ENCODE data around the gene GAS2L3.
A peak's percentile ranks its signal among the peaks of the same experiment; 100 is the strongest.
"Not testable (repeated sequence)": the region's sequence is repeated elsewhere in the genome, so short reads cannot be mapped to it uniquely, and the experiment has no call there.

Gene GAS2L3

DNA sequence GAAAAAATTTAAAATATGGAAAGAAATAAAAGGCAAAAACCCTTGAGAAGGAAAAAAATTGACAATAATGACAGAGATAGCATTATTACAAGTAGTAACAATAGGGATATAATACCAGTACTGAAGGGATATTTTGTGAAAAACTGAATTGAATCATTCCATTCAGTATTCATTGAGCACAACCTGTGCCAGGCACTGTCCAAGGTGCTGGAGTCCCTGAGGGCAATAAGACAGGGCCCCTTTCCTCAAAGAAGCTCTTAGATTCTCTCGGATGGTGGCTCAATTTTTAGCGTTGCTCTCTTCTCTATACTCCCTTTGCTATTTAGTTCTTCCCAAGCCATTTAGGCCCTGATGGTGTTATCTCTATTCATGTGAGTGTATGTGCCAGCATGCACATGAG lies 34.3 kb upstream of the GAS2L3 start:
- ChIA-PET CTCF (interaction anchor here (0.9 kb wide), 1 partner anchor 134 kb away, joined by 3 read pairs; no protein-coding TSS in a partner anchor), POLR2A (no interaction called here)
- DNase-seq (ENCODE audit: extremely low spot score) = no peak
- TF ChIP-seq ARNT (IDR thresholded peaks at IDR 0.05) = no peak
- TF ChIP-seq ELF4 (IDR thresholded peaks at IDR 0.05) = no peak

DNA sequence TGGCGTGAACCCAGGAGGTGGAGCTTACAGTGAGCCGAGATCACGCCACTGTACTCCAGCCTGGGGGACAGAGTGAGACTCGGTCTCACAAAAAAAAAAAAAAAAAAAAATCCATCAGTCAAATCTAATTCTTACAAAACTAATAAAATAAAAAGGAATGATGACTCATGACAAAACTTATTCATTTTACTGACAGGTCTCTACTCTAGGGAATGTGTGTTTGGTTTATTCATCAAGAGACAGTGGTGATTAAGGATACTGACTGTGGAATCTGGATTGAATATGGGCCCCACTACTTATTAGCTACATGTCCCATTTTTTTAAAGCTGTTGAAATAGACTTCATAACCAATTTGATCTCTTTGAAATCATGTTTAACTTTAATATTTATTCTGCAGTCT lies 29.3 kb upstream of the GAS2L3 start:
- CTCF ChIA-PET = interaction anchor here (0.8 to 1.2 kb wide), 2 partner anchors 11 to 139 kb away, joined by 3 to 8 read pairs; no protein-coding TSS in a partner anchor
- no peak for DNase-seq (ENCODE audit: extremely low spot score)
- TF ChIP-seq CTBP1 (IDR thresholded peaks at IDR 0.05; ENCODE audit: borderline replicate concordance) (no peak), SUZ12 (IDR thresholded peaks at IDR 0.05) (no peak), FOXM1 (IDR thresholded peaks at IDR 0.05; ENCODE audit: borderline replicate concordance) (no peak), ELF4 (IDR thresholded peaks at IDR 0.05) (no peak), FOXK2 (IDR thresholded peaks at IDR 0.05) (no peak), BHLHE40 (IDR thresholded peaks at IDR 0.05; ENCODE audit: borderline replicate concordance) (no peak)
- POLR2A ChIA-PET = no interaction called here

DNA sequence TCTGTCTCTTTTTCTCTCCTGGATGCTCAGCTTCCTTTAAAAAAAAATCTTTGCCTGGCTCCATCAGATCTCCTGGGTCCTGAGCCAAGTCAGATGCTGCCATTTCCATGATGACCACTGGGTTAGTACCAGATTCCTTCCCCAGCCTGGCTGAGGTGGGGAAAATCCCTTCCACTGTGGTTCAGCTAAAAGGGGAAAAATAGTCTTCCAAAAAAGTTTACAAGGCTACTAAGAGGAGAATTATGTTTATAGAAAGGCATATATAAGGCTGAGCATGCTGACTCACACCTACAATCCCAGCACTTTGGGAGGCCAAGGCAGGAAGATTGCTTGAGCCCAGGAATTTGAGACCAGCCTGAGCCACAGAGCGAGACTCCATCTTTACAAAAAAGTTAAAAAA lies 28.4 kb upstream of the GAS2L3 start:
- no peak for DNase-seq (ENCODE audit: extremely low spot score)
- TF ChIP-seq HDGF (IDR thresholded peaks at IDR 0.05; ENCODE audit: borderline replicate concordance) = no peak
- no peak for TF ChIP-seq TARDBP (IDR thresholded peaks at IDR 0.05)
- TF ChIP-seq FOXM1 (IDR thresholded peaks at IDR 0.05; ENCODE audit: borderline replicate concordance) = no peak
- ChIA-PET POLR2A (no interaction called here), CTCF (interaction anchor here (1.2 kb wide), 1 partner anchor 140 kb away, joined by 8 read pairs; no protein-coding TSS in a partner anchor)

DNA sequence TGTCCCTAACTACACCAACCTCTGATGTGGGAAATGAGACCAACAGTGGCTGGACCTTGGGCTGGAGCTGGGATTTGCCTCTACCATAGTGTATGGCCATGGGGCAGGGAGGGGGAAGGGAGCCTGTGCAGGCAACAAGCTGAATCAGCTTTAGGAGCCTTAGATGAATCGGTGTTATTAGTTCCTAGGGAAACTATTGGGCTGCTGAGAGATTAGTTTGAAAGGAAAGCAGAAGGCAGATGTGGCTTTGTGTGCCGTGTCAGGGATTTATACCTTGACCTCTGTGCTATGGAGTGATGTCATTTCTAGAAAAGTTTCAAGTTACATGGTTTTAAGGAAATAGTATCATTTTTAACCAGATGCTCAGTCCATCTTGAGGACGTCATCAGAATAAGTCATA lies 19.5 kb upstream of the GAS2L3 start:
- no peak for TF ChIP-seq ZNF384 (IDR thresholded peaks at IDR 0.05)
- no peak for DNase-seq (ENCODE audit: extremely low spot score)
- ChIA-PET CTCF (interaction anchor here (0.7 to 1.7 kb wide), 4 partner anchors 11 to 464 kb away, joined by 3 to 6 read pairs (median 4); no protein-coding TSS in a partner anchor), POLR2A (no interaction called here)

GRCh38 chr12:100554608-100555077 lies 18.8 kb upstream of the GAS2L3 start:
- POLR2A ChIA-PET = no interaction called here
- peak; percentile 63 for DNase-seq (ENCODE audit: extremely low spot score)
- CTCF ChIA-PET = interaction anchor here (0.7 to 1.6 kb wide), 7 partner anchors 11 to 300 kb away, joined by 3 to 8 read pairs (median 4); no protein-coding TSS in a partner anchor
- TF ChIP-seq LEF1 (IDR thresholded peaks at IDR 0.05; ENCODE audit: borderline replicate concordance) (no peak), TARDBP (IDR thresholded peaks at IDR 0.05) (no peak), BHLHE40 (IDR thresholded peaks at IDR 0.05; ENCODE audit: borderline replicate concordance) (no peak), FOXM1 (IDR thresholded peaks at IDR 0.05; ENCODE audit: borderline replicate concordance) (no peak), SUZ12 (IDR thresholded peaks at IDR 0.05) (no peak), ELF4 (IDR thresholded peaks at IDR 0.05) (no peak), CTBP1 (IDR thresholded peaks at IDR 0.05; ENCODE audit: borderline replicate concordance) (no peak)

- CTCF ChIA-PET = interaction anchor here (0.9 to 1.6 kb wide), 4 partner anchors 146 to 208 kb away, joined by 3 to 8 read pairs (median 5); no protein-coding TSS in a partner anchor
- POLR2A ChIA-PET = no interaction called here
- no peak for DNase-seq (ENCODE audit: extremely low spot score)
- no peak for TF ChIP-seq HDGF (IDR thresholded peaks at IDR 0.05; ENCODE audit: borderline replicate concordance)
- no peak for TF ChIP-seq ZNF384 (IDR thresholded peaks at IDR 0.05)
- no peak for TF ChIP-seq ARNT (IDR thresholded peaks at IDR 0.05)
- TF ChIP-seq FOXA1 (IDR thresholded peaks at IDR 0.05) = no peak
- TF ChIP-seq NFRKB (IDR thresholded peaks at IDR 0.05) = no peak
- TF ChIP-seq L3MBTL2 (conservative IDR thresholded peaks at IDR 0.05) = no peak
- TF ChIP-seq CTBP1 (IDR thresholded peaks at IDR 0.05; ENCODE audit: borderline replicate concordance) = no peak
- no peak for TF ChIP-seq ELF4 (IDR thresholded peaks at IDR 0.05)
- TF ChIP-seq FOXM1 (IDR thresholded peaks at IDR 0.05; ENCODE audit: borderline replicate concordance) = no peak
- TF ChIP-seq SUZ12 (IDR thresholded peaks at IDR 0.05) = no peak
Observed at GRCh38 chr12:100555722-100556121, 17.8 kb upstream of the GAS2L3 start.

DNA sequence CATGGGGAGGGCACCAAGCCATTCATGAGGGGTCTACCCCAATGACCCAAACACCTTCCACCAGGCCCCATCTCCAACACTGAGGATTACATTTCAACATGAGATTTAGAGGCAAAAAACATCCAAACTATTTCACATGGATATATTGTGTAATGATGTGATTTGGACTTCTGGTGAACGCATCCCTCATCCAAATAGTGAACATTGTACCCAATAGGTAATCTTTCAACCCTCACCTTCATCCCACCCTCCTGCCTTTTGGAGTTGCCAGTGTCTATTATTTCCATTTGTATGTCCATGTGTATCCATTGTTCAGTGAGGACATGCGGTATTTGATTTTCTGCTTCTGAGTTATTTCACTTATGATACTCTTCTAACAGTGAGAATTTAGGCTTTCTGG lies 16.1 kb upstream of the GAS2L3 start:
- CTCF ChIA-PET = no interaction called here

DNA sequence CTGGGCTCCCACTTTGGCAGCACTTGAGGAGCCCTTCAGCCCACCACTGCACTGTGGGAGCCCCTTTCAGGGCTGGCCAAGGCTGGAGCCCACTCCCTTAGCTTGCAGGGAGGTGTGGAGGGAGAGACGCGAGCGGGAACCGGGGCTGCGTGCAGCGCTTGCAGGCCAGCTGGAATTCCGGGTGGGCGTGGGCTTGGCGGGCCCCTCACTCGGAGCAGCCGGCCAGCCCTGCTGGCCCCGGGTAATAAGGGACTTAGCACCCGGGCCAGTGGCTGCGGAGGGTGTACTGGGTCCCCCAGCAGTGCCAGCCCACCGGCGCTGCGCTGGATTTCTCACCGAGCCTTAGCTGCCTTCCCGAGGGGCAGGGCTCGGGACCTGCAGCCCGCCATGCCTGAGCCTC lies 14.2 kb upstream of the GAS2L3 start:
- POLR2A ChIA-PET; DNase-seq (ENCODE audit: extremely low spot score): not testable (repeated sequence)
- CTCF ChIA-PET = interaction anchor here (0.6 kb wide), 1 partner anchor 498 kb away, joined by 4 read pairs; no protein-coding TSS in a partner anchor

More for the DNA sequence above, 16.1 kb upstream of the GAS2L3 start:
- no peak for DNase-seq (ENCODE audit: extremely low spot score)
- POLR2A ChIA-PET = no interaction called here
- TF ChIP-seq BHLHE40 (IDR thresholded peaks at IDR 0.05; ENCODE audit: borderline replicate concordance) (no peak), TARDBP (IDR thresholded peaks at IDR 0.05) (no peak), CTBP1 (IDR thresholded peaks at IDR 0.05; ENCODE audit: borderline replicate concordance) (no peak)

- ChIA-PET POLR2A (no interaction called here), CTCF (no interaction called here)
- DNase-seq (ENCODE audit: extremely low spot score) = no peak
- no peak for TF ChIP-seq TARDBP (IDR thresholded peaks at IDR 0.05)
- TF ChIP-seq, protein P1, sequence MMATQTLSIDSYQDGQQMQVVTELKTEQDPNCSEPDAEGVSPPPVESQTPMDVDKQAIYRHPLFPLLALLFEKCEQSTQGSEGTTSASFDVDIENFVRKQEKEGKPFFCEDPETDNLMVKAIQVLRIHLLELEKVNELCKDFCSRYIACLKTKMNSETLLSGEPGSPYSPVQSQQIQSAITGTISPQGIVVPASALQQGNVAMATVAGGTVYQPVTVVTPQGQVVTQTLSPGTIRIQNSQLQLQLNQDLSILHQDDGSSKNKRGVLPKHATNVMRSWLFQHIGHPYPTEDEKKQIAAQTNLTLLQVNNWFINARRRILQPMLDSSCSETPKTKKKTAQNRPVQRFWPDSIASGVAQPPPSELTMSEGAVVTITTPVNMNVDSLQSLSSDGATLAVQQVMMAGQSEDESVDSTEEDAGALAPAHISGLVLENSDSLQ (IDR thresholded peaks at IDR 0.05) = no peak
- no peak for TF ChIP-seq CTBP1 (IDR thresholded peaks at IDR 0.05; ENCODE audit: borderline replicate concordance)
- TF ChIP-seq L3MBTL2 (conservative IDR thresholded peaks at IDR 0.05) = no peak
- TF ChIP-seq HDGF (IDR thresholded peaks at IDR 0.05; ENCODE audit: borderline replicate concordance) = no peak
- TF ChIP-seq FOXK2 (IDR thresholded peaks at IDR 0.05) = no peak
- TF ChIP-seq FOXA1 (IDR thresholded peaks at IDR 0.05) = no peak
- no peak for TF ChIP-seq SUZ12 (IDR thresholded peaks at IDR 0.05)
- no peak for TF ChIP-seq LEF1 (IDR thresholded peaks at IDR 0.05; ENCODE audit: borderline replicate concordance)
- no peak for TF ChIP-seq ZNF384 (IDR thresholded peaks at IDR 0.05)
Observed at GRCh38 chr12:100564090-100564489, 9.4 kb upstream of the GAS2L3 start.

Data from HEK293T (cell line).